ENCODE measurements around the gene UTY.
"Not testable (repeated sequence)": the region's sequence is repeated elsewhere in the genome, so short reads cannot be mapped to it uniquely, and the experiment has no call there.

UTY gene

DNA sequence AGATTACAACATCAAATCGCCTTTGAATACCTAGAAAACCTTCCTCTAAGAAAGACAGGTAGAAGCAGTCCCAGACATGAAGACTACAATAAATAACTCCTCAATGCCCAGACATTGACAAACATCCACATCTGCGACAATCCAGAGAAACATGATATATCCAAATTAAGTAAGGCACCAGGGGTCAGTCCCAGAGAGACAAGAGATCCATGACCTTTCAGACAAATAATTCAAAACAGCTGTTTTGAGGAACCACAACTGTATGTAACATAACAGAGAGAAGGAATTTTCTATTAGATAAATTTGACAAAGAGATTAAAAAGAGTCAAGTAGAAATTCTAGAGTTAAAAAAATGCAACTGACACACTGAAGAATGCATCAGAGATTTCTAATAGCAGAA is 200.3 kb downstream of the UTY start:
- no peak overlapping the region for H3K4me3 ChIP-seq (ENCODE audit: low read depth, low read length)
- no peak for DNase-seq (ENCODE audit: low read depth)
- no peak for TF ChIP-seq CTCF (IDR thresholded peaks at IDR 0.05; ENCODE audit: low read depth, low read length, missing control alignments)

DNA sequence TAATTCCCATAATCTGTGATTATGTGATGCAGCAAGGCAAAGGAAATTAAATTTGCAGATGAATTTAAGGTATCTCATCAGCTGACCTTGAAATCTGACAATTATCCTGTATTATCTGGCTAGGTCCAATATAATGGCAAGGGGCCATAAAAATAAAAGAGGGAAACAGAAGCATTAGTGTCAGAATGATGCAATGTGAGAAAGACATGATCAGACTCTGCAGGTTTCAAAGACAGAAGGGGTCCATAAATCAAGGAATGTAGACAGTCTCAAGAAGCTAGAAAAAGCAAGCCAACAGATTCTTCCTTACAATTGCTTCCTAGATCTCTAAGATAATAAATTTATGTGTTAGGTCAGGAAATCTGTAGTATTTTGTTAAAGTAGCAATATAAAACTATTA is 208.1 kb downstream of the UTY start:
- H3K4me3 ChIP-seq (ENCODE audit: low read depth, low read length), result no peak overlapping the region
- no peak for TF ChIP-seq CTCF (IDR thresholded peaks at IDR 0.05; ENCODE audit: low read depth, low read length, missing control alignments)
- DNase-seq (ENCODE audit: low read depth), result no peak

GRCh38 chrY:13253941-13254440 is 225.8 kb downstream of the UTY start:
- H3K4me3 ChIP-seq (ENCODE audit: low read depth, low read length); DNase-seq (ENCODE audit: low read depth): not testable (repeated sequence)

DNA sequence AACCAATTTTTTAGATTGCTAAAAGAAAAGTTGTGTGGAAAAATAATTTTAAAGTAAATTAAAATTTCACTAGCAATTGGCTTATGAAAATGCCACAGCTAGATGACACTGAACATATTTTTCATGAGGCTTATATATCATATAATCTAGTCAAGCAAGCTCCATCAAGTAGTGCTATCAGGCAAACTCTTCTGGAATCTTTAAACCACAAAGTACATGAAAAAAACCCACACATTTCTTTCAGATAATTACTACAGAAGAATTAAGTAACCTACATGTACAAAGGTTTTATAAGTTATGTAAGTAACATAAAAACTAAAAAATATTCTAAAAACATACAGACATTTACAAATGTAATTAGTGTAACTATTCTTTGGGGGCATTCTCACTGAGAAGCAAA is 229.4 kb downstream of the UTY start:
- H3K4me3 ChIP-seq (ENCODE audit: low read depth, low read length), result no peak overlapping the region
- no peak for TF ChIP-seq CTCF (IDR thresholded peaks at IDR 0.05; ENCODE audit: low read depth, low read length, missing control alignments)
- DNase-seq (ENCODE audit: low read depth), result no peak

- no peak for TF ChIP-seq CTCF (IDR thresholded peaks at IDR 0.05; ENCODE audit: low read depth, low read length, missing control alignments)
- H3K4me3 ChIP-seq (ENCODE audit: low read depth, low read length), result no peak overlapping the region
- DNase-seq (ENCODE audit: low read depth), result no peak
Observed at GRCh38 chrY:13243716-13244115, 236.1 kb downstream of the UTY start.

- DNase-seq (ENCODE audit: low read depth), result no peak
- TF ChIP-seq CTCF (IDR thresholded peaks at IDR 0.05; ENCODE audit: low read depth, low read length, missing control alignments), result no peak
- H3K4me3 ChIP-seq (ENCODE audit: low read depth, low read length), result no peak overlapping the region
Observed at GRCh38 chrY:13233901-13234300, 245.9 kb downstream of the UTY start.

DNA sequence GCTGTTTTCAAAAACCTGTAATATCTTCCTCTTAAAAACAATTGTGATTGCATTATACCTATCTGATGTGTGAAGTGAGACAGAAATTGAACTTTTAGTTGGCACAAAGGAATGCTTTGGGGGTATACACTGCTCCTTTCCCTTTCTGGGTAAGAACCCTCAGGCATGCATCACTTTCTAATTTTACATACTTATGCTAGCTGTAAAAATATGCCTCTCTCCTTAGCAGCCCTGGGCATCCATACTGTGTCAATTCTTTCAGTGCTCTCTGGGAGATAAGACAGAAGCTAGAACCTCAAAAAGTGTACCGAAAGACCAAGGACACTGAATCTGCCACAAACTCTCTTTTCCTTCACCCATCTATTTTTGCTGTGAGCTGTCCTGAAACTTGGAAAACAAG is 246.7 kb downstream of the UTY start:
- no peak for DNase-seq (ENCODE audit: low read depth)

More for the DNA sequence above, 246.7 kb downstream of the UTY start:
- H3K4me3 ChIP-seq (ENCODE audit: low read depth, low read length), result no peak overlapping the region
- TF ChIP-seq CTCF (IDR thresholded peaks at IDR 0.05; ENCODE audit: low read depth, low read length, missing control alignments), result no peak

Measured in GM12864 (cell line).